Erythroblast (primary cell): ENCODE results near the gene CBX4.

Experiments used
- GATA1 ChIP-seq: IDR thresholded peaks from 2 replicates; pipeline ENCODE4 v1.6.1; 2011; ENCODE audit warnings: low read depth, mild to moderate bottlenecking, control low read depth, low read length, moderate library complexity
- POLR2A ChIP-seq: IDR thresholded peaks from 2 replicates; pipeline ENCODE4 v1.6.1; 2011; ENCODE audit warnings: mild to moderate bottlenecking, low read length

DNA sequence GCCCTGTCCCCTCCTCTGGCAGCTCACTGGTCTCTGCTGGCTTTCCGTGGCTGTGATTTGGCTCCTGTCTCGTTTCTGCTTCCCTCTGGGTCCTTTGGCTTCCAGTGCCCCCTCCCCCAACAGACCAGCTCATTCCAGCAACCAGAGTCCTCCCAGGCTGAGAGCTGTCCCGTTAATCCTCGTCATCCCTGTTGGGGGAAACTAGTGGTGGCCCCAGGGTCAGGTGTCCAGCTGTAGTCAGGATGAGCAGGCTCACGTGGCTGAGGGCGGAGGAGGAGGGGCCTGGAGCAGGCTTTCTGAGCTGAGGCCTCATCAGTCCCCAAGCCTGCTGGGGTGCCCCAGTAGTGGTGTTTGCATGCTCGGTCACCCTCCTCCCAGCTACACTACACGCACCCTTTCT, 10.7 kb upstream of the CBX4 start:
- TF ChIP-seq POLR2A (no peak), GATA1 (no peak)
